ENCODE results near the gene OR6S1. TPM values are rescaled to one million over a fixed set of nuclear protein-coding genes. Genes with fewer than 3 reads are reported as not detected.
"Not testable (repeated sequence)": the region's sequence is repeated elsewhere in the genome, so short reads cannot be mapped to it uniquely, and the experiment has no call there.

The OR6S1 gene
- total and polyA plus RNA-seq, 5 donors from 2014 or later, result not detected

- Histone ChIP-seq H3K9me3 (ENCODE audit: control insufficient read depth in 2 of 2, low read length in 2 of 2) (no peaks in the 10 kb centered on the region), H3K27me3 (ENCODE audit: control insufficient read depth, insufficient read depth, low read length) (peaks cover 52% of the 10 kb centered on the region), H3K4me1 (ENCODE audit: control insufficient read depth, insufficient read depth, low read length, poor library complexity, severe bottlenecking) (peaks cover 11% of the 10 kb centered on the region), H3K4me3 (ENCODE audit: low read depth, low read length) (no peak overlapping the region), H3K27ac (ENCODE audit: insufficient read depth, low read length, poor library complexity, severe bottlenecking) (no peak overlapping the region), H3K36me3 (ENCODE audit: control insufficient read depth, insufficient read depth, low read length) (no peaks in the 10 kb centered on the region)
- ATAC-seq (ENCODE audit: low read depth in 2 of 2), result no peak
- Mint-ChIP-seq H3K4me3 (no peak overlapping the region), H3K4me1 (peaks cover 7 to 38% (median 15%) of the 10 kb centered on the region in 4 donors), H3K27me3 (peaks cover 79% of the 10 kb centered on the region), H3K9me3 (no peaks in the 10 kb centered on the region), H3K27ac (no peak overlapping the region), H3K36me3 (peaks cover 2% of the 10 kb centered on the region)
- DNase-seq, result no peak
Measured at GRCh38 chr14:20656274-20656673, 14.8 kb upstream of the OR6S1 start.

- Histone ChIP-seq H3K9me3 (ENCODE audit: control insufficient read depth in 2 of 2, low read length in 2 of 2) (no peaks in the 10 kb centered on the region), H3K4me1 (ENCODE audit: control insufficient read depth, insufficient read depth, low read length, poor library complexity, severe bottlenecking) (peaks cover 11% of the 10 kb centered on the region), H3K4me3 (ENCODE audit: low read depth, low read length) (no peak overlapping the region), H3K27ac (ENCODE audit: insufficient read depth, low read length, poor library complexity, severe bottlenecking) (no peak overlapping the region), H3K36me3 (ENCODE audit: control insufficient read depth, insufficient read depth, low read length) (no peaks in the 10 kb centered on the region), H3K27me3 (ENCODE audit: control insufficient read depth, insufficient read depth, low read length) (peaks cover 54% of the 10 kb centered on the region)
- Mint-ChIP-seq H3K27me3 (peaks cover 82% of the 10 kb centered on the region), H3K4me3 (no peak overlapping the region), H3K9me3 (no peaks in the 10 kb centered on the region), H3K36me3 (peaks cover 2% of the 10 kb centered on the region), H3K4me1 (peaks cover 8 to 38% (median 15%) of the 10 kb centered on the region in 4 donors), H3K27ac (no peak overlapping the region)
- no peak for DNase-seq
- ATAC-seq (ENCODE audit: low read depth in 2 of 2), result no peak
Measured at GRCh38 chr14:20655851-20656250, 14.4 kb upstream of the OR6S1 start.

GRCh38 chr14:20652996-20653975 is 11.8 kb upstream of the OR6S1 start:
- ATAC-seq (ENCODE audit: low read depth in 2 of 2) (peak in 1 of 2 donors; percentile 48), DNase-seq (peak in 1 of 3 donors; percentile 53)
- no peak overlapping the region for H3K27ac ChIP-seq (ENCODE audit: insufficient read depth, low read length, poor library complexity, severe bottlenecking)
- H3K4me3 ChIP-seq (ENCODE audit: low read depth, low read length), result no peak overlapping the region
- Mint-ChIP-seq H3K27ac (no peak overlapping the region), H3K9me3 (no peaks in the 10 kb centered on the region), H3K36me3 (peaks cover 2% of the 10 kb centered on the region), H3K4me3 (peak overlapping the region in 2 of 4 donors; percentile 62 to 79), H3K4me1 (peaks cover 8 to 37% (median 15%) of the 10 kb centered on the region in 4 donors), H3K27me3 (peaks cover 78% of the 10 kb centered on the region)
- H3K36me3 ChIP-seq (ENCODE audit: control insufficient read depth, insufficient read depth, low read length), result no peaks in the 10 kb centered on the region
- peaks cover 11% of the 10 kb centered on the region for H3K4me1 ChIP-seq (ENCODE audit: control insufficient read depth, insufficient read depth, low read length, poor library complexity, severe bottlenecking)
- H3K9me3 ChIP-seq (ENCODE audit: control insufficient read depth in 2 of 2, low read length in 2 of 2), result no peaks in the 10 kb centered on the region
- peaks cover 48% of the 10 kb centered on the region for H3K27me3 ChIP-seq (ENCODE audit: control insufficient read depth, insufficient read depth, low read length)

GRCh38 chr14:20645481-20645880 is 4.0 kb upstream of the OR6S1 start:
- Mint-ChIP-seq H3K4me3 (no peak overlapping the region), H3K27ac (no peak overlapping the region), H3K27me3 (peaks cover 66% of the 10 kb centered on the region), H3K4me1 (no peaks in the 10 kb centered on the region), H3K36me3 (no peaks in the 10 kb centered on the region), H3K9me3 (no peaks in the 10 kb centered on the region)
- H3K36me3 ChIP-seq (ENCODE audit: control insufficient read depth, insufficient read depth, low read length), result no peaks in the 10 kb centered on the region
- H3K27ac ChIP-seq (ENCODE audit: insufficient read depth, low read length, poor library complexity, severe bottlenecking), result no peak overlapping the region
- H3K9me3 ChIP-seq (ENCODE audit: control insufficient read depth in 2 of 2, low read length in 2 of 2), result no peaks in the 10 kb centered on the region
- H3K27me3 ChIP-seq (ENCODE audit: control insufficient read depth, insufficient read depth, low read length), result peaks cover 11% of the 10 kb centered on the region
- no peaks in the 10 kb centered on the region for H3K4me1 ChIP-seq (ENCODE audit: control insufficient read depth, insufficient read depth, low read length, poor library complexity, severe bottlenecking)
- no peak for ATAC-seq (ENCODE audit: low read depth in 2 of 2)
- DNase-seq, result no peak
- H3K4me3 ChIP-seq (ENCODE audit: low read depth, low read length), result no peak overlapping the region

- no peak overlapping the region for H3K4me3 Mint-ChIP-seq
- no peaks in the 10 kb centered on the region for H3K36me3 Mint-ChIP-seq
- H3K27ac Mint-ChIP-seq, result no peak overlapping the region
- Histone ChIP-seq H3K9me3 (ENCODE audit: control insufficient read depth in 2 of 2, low read length in 2 of 2) (no peaks in the 10 kb centered on the region), H3K27me3 (ENCODE audit: control insufficient read depth, insufficient read depth, low read length) (peaks cover 11% of the 10 kb centered on the region), H3K4me3 (ENCODE audit: low read depth, low read length) (no peak overlapping the region), H3K27ac (ENCODE audit: insufficient read depth, low read length, poor library complexity, severe bottlenecking) (no peak overlapping the region), H3K36me3 (ENCODE audit: control insufficient read depth, insufficient read depth, low read length) (no peaks in the 10 kb centered on the region), H3K4me1 (ENCODE audit: control insufficient read depth, insufficient read depth, low read length, poor library complexity, severe bottlenecking) (no peaks in the 10 kb centered on the region)
- DNase-seq (no peak), ATAC-seq (ENCODE audit: low read depth in 2 of 2) (no peak)
- H3K9me3 Mint-ChIP-seq, result no peaks in the 10 kb centered on the region
- H3K4me1 Mint-ChIP-seq, result no peaks in the 10 kb centered on the region
- peaks cover 61% of the 10 kb centered on the region for H3K27me3 Mint-ChIP-seq
Measured at GRCh38 chr14:20644520-20644919, 3.0 kb upstream of the OR6S1 start.

GRCh38 chr14:20642755-20643154 is 1.3 kb upstream of the OR6S1 start:
- not testable (repeated sequence) for H3K36me3 ChIP-seq (ENCODE audit: control insufficient read depth, insufficient read depth, low read length); H3K36me3 Mint-ChIP-seq; H3K9me3 Mint-ChIP-seq; H3K4me3 ChIP-seq (ENCODE audit: low read depth, low read length); H3K4me3 Mint-ChIP-seq; H3K4me1 Mint-ChIP-seq; DNase-seq; H3K9me3 ChIP-seq (ENCODE audit: control insufficient read depth in 2 of 2, low read length in 2 of 2); H3K4me1 ChIP-seq (ENCODE audit: control insufficient read depth, insufficient read depth, low read length, poor library complexity, severe bottlenecking); ATAC-seq (ENCODE audit: low read depth in 2 of 2); H3K27ac ChIP-seq (ENCODE audit: insufficient read depth, low read length, poor library complexity, severe bottlenecking)
- peaks cover 18% of the 10 kb centered on the region for H3K27me3 ChIP-seq (ENCODE audit: control insufficient read depth, insufficient read depth, low read length)
- Mint-ChIP-seq H3K27me3 (peaks cover 48% of the 10 kb centered on the region), H3K27ac (peak overlapping the region in 1 of 3 donors; percentile 91)

GRCh38 chr14:20642182-20642581 is 691 bp upstream of the OR6S1 start:
- H3K4me3 Mint-ChIP-seq, result no peak overlapping the region
- Histone ChIP-seq H3K4me1 (ENCODE audit: control insufficient read depth, insufficient read depth, low read length, poor library complexity, severe bottlenecking) (no peaks in the 10 kb centered on the region), H3K27ac (ENCODE audit: insufficient read depth, low read length, poor library complexity, severe bottlenecking) (no peak overlapping the region), H3K27me3 (ENCODE audit: control insufficient read depth, insufficient read depth, low read length) (peaks cover 18% of the 10 kb centered on the region), H3K9me3 (ENCODE audit: control insufficient read depth in 2 of 2, low read length in 2 of 2) (no peaks in the 10 kb centered on the region), H3K36me3 (ENCODE audit: control insufficient read depth, insufficient read depth, low read length) (no peaks in the 10 kb centered on the region), H3K4me3 (ENCODE audit: low read depth, low read length) (no peak overlapping the region)
- H3K27me3 Mint-ChIP-seq, result peaks cover 47% of the 10 kb centered on the region
- no peak overlapping the region for H3K27ac Mint-ChIP-seq
- no peak for DNase-seq
- ATAC-seq (ENCODE audit: low read depth in 2 of 2), result no peak
- no peaks in the 10 kb centered on the region for H3K36me3 Mint-ChIP-seq
- H3K9me3 Mint-ChIP-seq, result no peaks in the 10 kb centered on the region
- H3K4me1 Mint-ChIP-seq, result no peaks in the 10 kb centered on the region
